ENCODE measurements around the gene CD164. TPM values are rescaled to one million over a fixed set of nuclear protein-coding genes. Genes with fewer than 3 reads are reported as not detected.

CD164 gene
- total and polyA plus RNA-seq, 4 donors: 124 to 226 (median 204) TPM

- ATAC-seq (ENCODE audit: low FRiP score): no peak
- WGBS, 2 donors: 78 to 90% methylated on average over 11 of the region's 11 CpGs
- intact Hi-C loops (cut with DNase I): no loop called here
- no peaks in the 10 kb centered on the region for H3K9me3 ChIP-seq (ENCODE audit: control insufficient read depth, low read length)
- H3K4me3 ChIP-seq (ENCODE audit: low read length in 2 of 2): no peak overlapping the region
- no peaks in the 10 kb centered on the region for H3K27me3 ChIP-seq (ENCODE audit: control insufficient read depth in 1 of 2, insufficient read depth in 2 of 2, low read length in 1 of 2)
- H3K36me3 ChIP-seq (ENCODE audit: control insufficient read depth in 1 of 2, insufficient read depth in 2 of 2, low read length in 1 of 2): no peaks in the 10 kb centered on the region
- H3K27ac ChIP-seq (ENCODE audit: low read depth in 1 of 2, low read length in 2 of 2): no peak overlapping the region
- no peak for DNase-seq
- no peaks in the 10 kb centered on the region for H3K4me1 ChIP-seq (ENCODE audit: control insufficient read depth in 1 of 2, insufficient read depth in 2 of 2, low read length in 2 of 2)
Observed at GRCh38 chr6:109318328-109318876, 63.9 kb downstream of the CD164 start.

- DNase-seq (no peak), ATAC-seq (ENCODE audit: low FRiP score) (no peak)
- Histone ChIP-seq H3K4me1 (ENCODE audit: control insufficient read depth in 1 of 2, insufficient read depth in 2 of 2, low read length in 2 of 2) (no peaks in the 10 kb centered on the region), H3K9me3 (ENCODE audit: control insufficient read depth, low read length) (no peaks in the 10 kb centered on the region), H3K27ac (ENCODE audit: low read depth in 1 of 2, low read length in 2 of 2) (no peak overlapping the region), H3K36me3 (ENCODE audit: control insufficient read depth in 1 of 2, insufficient read depth in 2 of 2, low read length in 1 of 2) (no peaks in the 10 kb centered on the region), H3K4me3 (ENCODE audit: low read length in 2 of 2) (no peak overlapping the region), H3K27me3 (ENCODE audit: control insufficient read depth in 1 of 2, insufficient read depth in 2 of 2, low read length in 1 of 2) (no peaks in the 10 kb centered on the region)
- 97 to 98% methylated on average over 5 of the region's 5 CpGs for WGBS, 2 donors
- intact Hi-C loops (cut with DNase I): no loop called here
Observed at GRCh38 chr6:109316909-109317308, 65.4 kb downstream of the CD164 start.

Other genes starting within 250 kb of the CD164 start
- 1 to 10 TPM; 1.0 to 1.5 TPM for gene PPIL6, start 58.2 kb upstream of the CD164 start, total RNA-seq
- gene PPIL6, start 58.2 kb upstream of the CD164 start, polyA plus RNA-seq: 1 to 10 TPM; 1.8 to 2.7 TPM
- 1 to 10 TPM; 6.6 to 9.5 TPM for gene SMPD2, start 58.3 kb upstream of the CD164 start, total RNA-seq
- gene SMPD2, start 58.3 kb upstream of the CD164 start, polyA plus RNA-seq: 10 to 100 TPM in 1 of 2 donors, 1 to 10 TPM in 1; 2.5 to 10.6 TPM
- 10 to 100 TPM; 48.8 to 60.8 TPM for gene MICAL1, start 73.3 kb upstream of the CD164 start, total RNA-seq
- gene MICAL1, start 73.3 kb upstream of the CD164 start, polyA plus RNA-seq: 100 to 1,000 TPM in 1 of 2 donors, 10 to 100 TPM in 1; 32.4 to 199 TPM
- 1 to 10 TPM; 6.8 to 8.3 TPM for gene ZBTB24, start 100.8 kb upstream of the CD164 start, total RNA-seq
- gene ZBTB24, start 100.8 kb upstream of the CD164 start, polyA plus RNA-seq: 1 to 10 TPM; 2.0 to 3.1 TPM

All from aorta (tissue), 5 donors.